ENCODE measurements around the gene LILRB2.
"Not testable (repeated sequence)": the region's sequence is repeated elsewhere in the genome, so short reads cannot be mapped to it uniquely, and the experiment has no call there.

The LILRB2 gene

GRCh38 chr19:54299515-54299914 lies 18.6 kb upstream of the LILRB2 start:
- H3K36me3 ChIP-seq (ENCODE audit: control insufficient read depth in 1 of 2, insufficient read depth in 2 of 2, low read length in 2 of 2) = no peaks in the 10 kb centered on the region
- H3K4me3 ChIP-seq (ENCODE audit: low read depth in 1 of 2, low read length in 2 of 2) = no peak overlapping the region
- no peaks in the 10 kb centered on the region for H3K4me1 ChIP-seq (ENCODE audit: control insufficient read depth in 1 of 2, insufficient read depth in 2 of 2, low read length in 2 of 2)
- H3K27me3 ChIP-seq (ENCODE audit: low read depth, low read length) = no peaks in the 10 kb centered on the region
- no peaks in the 10 kb centered on the region for H3K9me3 ChIP-seq (ENCODE audit: control insufficient read depth in 1 of 2, low read length in 2 of 2)
- H3K27ac ChIP-seq (ENCODE audit: low read length) = no peak overlapping the region

GRCh38 chr19:54299126-54299498 lies 18.2 kb upstream of the LILRB2 start:
- no peak overlapping the region for H3K4me3 ChIP-seq (ENCODE audit: low read depth in 1 of 2, low read length in 2 of 2)
- no peaks in the 10 kb centered on the region for H3K4me1 ChIP-seq (ENCODE audit: control insufficient read depth in 1 of 2, insufficient read depth in 2 of 2, low read length in 2 of 2)
- H3K27me3 ChIP-seq (ENCODE audit: low read depth, low read length) = no peaks in the 10 kb centered on the region
- no peak overlapping the region for H3K27ac ChIP-seq (ENCODE audit: low read length)
- H3K9me3 ChIP-seq (ENCODE audit: control insufficient read depth in 1 of 2, low read length in 2 of 2) = peaks cover 0 to 3% of the 10 kb centered on the region in 2 donors
- H3K36me3 ChIP-seq (ENCODE audit: control insufficient read depth in 1 of 2, insufficient read depth in 2 of 2, low read length in 2 of 2) = no peaks in the 10 kb centered on the region

GRCh38 chr19:54298357-54299125 lies 17.6 kb upstream of the LILRB2 start:
- Histone ChIP-seq H3K4me1 (ENCODE audit: control insufficient read depth in 1 of 2, insufficient read depth in 2 of 2, low read length in 2 of 2) (no peaks in the 10 kb centered on the region), H3K27me3 (ENCODE audit: low read depth, low read length) (no peaks in the 10 kb centered on the region), H3K9me3 (ENCODE audit: control insufficient read depth in 1 of 2, low read length in 2 of 2) (peaks cover 0 to 9% of the 10 kb centered on the region in 2 donors)

GRCh38 chr19:54297759-54298305 lies 16.9 kb upstream of the LILRB2 start:
- Histone ChIP-seq H3K4me3 (ENCODE audit: low read depth in 1 of 2, low read length in 2 of 2) (no peak overlapping the region), H3K27ac (ENCODE audit: low read length) (no peak overlapping the region), H3K27me3 (ENCODE audit: low read depth, low read length) (no peaks in the 10 kb centered on the region), H3K4me1 (ENCODE audit: control insufficient read depth in 1 of 2, insufficient read depth in 2 of 2, low read length in 2 of 2) (no peaks in the 10 kb centered on the region), H3K9me3 (ENCODE audit: control insufficient read depth in 1 of 2, low read length in 2 of 2) (peaks cover 0 to 11% of the 10 kb centered on the region in 2 donors), H3K36me3 (ENCODE audit: control insufficient read depth in 1 of 2, insufficient read depth in 2 of 2, low read length in 2 of 2) (no peaks in the 10 kb centered on the region)

More at GRCh38 chr19:54298357-54299125, 17.6 kb upstream of the LILRB2 start:
- Histone ChIP-seq H3K36me3 (ENCODE audit: control insufficient read depth in 1 of 2, insufficient read depth in 2 of 2, low read length in 2 of 2) (no peaks in the 10 kb centered on the region), H3K4me3 (ENCODE audit: low read depth in 1 of 2, low read length in 2 of 2) (no peak overlapping the region), H3K27ac (ENCODE audit: low read length) (no peak overlapping the region)

GRCh38 chr19:54294539-54294938 lies 13.6 kb upstream of the LILRB2 start:
- Histone ChIP-seq H3K27me3 (ENCODE audit: low read depth, low read length) (no peaks in the 10 kb centered on the region), H3K4me3 (ENCODE audit: low read depth in 1 of 2, low read length in 2 of 2) (no peak overlapping the region), H3K27ac (ENCODE audit: low read length) (no peak overlapping the region), H3K9me3 (ENCODE audit: control insufficient read depth in 1 of 2, low read length in 2 of 2) (peaks cover 0 to 11% of the 10 kb centered on the region in 2 donors), H3K36me3 (ENCODE audit: control insufficient read depth in 1 of 2, insufficient read depth in 2 of 2, low read length in 2 of 2) (no peaks in the 10 kb centered on the region), H3K4me1 (ENCODE audit: control insufficient read depth in 1 of 2, insufficient read depth in 2 of 2, low read length in 2 of 2) (no peaks in the 10 kb centered on the region)

GRCh38 chr19:54289160-54289559 lies 8.2 kb upstream of the LILRB2 start:
- H3K36me3 ChIP-seq (ENCODE audit: control insufficient read depth in 1 of 2, insufficient read depth in 2 of 2, low read length in 2 of 2); H3K4me3 ChIP-seq (ENCODE audit: low read depth in 1 of 2, low read length in 2 of 2); H3K27ac ChIP-seq (ENCODE audit: low read length); H3K9me3 ChIP-seq (ENCODE audit: control insufficient read depth in 1 of 2, low read length in 2 of 2); H3K4me1 ChIP-seq (ENCODE audit: control insufficient read depth in 1 of 2, insufficient read depth in 2 of 2, low read length in 2 of 2); H3K27me3 ChIP-seq (ENCODE audit: low read depth, low read length): not testable (repeated sequence)

GRCh38 chr19:54287456-54287855 lies 6.5 kb upstream of the LILRB2 start:
- H3K36me3 ChIP-seq (ENCODE audit: control insufficient read depth in 1 of 2, insufficient read depth in 2 of 2, low read length in 2 of 2) = no peaks in the 10 kb centered on the region
- H3K4me3 ChIP-seq (ENCODE audit: low read depth in 1 of 2, low read length in 2 of 2) = no peak overlapping the region
- no peaks in the 10 kb centered on the region for H3K4me1 ChIP-seq (ENCODE audit: control insufficient read depth in 1 of 2, insufficient read depth in 2 of 2, low read length in 2 of 2)
- H3K9me3 ChIP-seq (ENCODE audit: control insufficient read depth in 1 of 2, low read length in 2 of 2) = no peaks in the 10 kb centered on the region
- H3K27ac ChIP-seq (ENCODE audit: low read length) = no peak overlapping the region
- H3K27me3 ChIP-seq (ENCODE audit: low read depth, low read length) = peaks cover 5% of the 10 kb centered on the region

GRCh38 chr19:54286283-54286682 lies 5.4 kb upstream of the LILRB2 start:
- not testable (repeated sequence) for H3K27ac ChIP-seq (ENCODE audit: low read length); H3K4me3 ChIP-seq (ENCODE audit: low read depth in 1 of 2, low read length in 2 of 2)

GRCh38 chr19:54285427-54286056 lies 4.6 kb upstream of the LILRB2 start:
- H3K4me3 ChIP-seq (ENCODE audit: low read depth in 1 of 2, low read length in 2 of 2); H3K4me1 ChIP-seq (ENCODE audit: control insufficient read depth in 1 of 2, insufficient read depth in 2 of 2, low read length in 2 of 2); H3K9me3 ChIP-seq (ENCODE audit: control insufficient read depth in 1 of 2, low read length in 2 of 2); H3K36me3 ChIP-seq (ENCODE audit: control insufficient read depth in 1 of 2, insufficient read depth in 2 of 2, low read length in 2 of 2); H3K27me3 ChIP-seq (ENCODE audit: low read depth, low read length); H3K27ac ChIP-seq (ENCODE audit: low read length): not testable (repeated sequence)

More at GRCh38 chr19:54286283-54286682, 5.4 kb upstream of the LILRB2 start:
- not testable (repeated sequence) for H3K36me3 ChIP-seq (ENCODE audit: control insufficient read depth in 1 of 2, insufficient read depth in 2 of 2, low read length in 2 of 2); H3K9me3 ChIP-seq (ENCODE audit: control insufficient read depth in 1 of 2, low read length in 2 of 2); H3K4me1 ChIP-seq (ENCODE audit: control insufficient read depth in 1 of 2, insufficient read depth in 2 of 2, low read length in 2 of 2); H3K27me3 ChIP-seq (ENCODE audit: low read depth, low read length)

- Histone ChIP-seq H3K4me3 (ENCODE audit: low read depth in 1 of 2, low read length in 2 of 2) (no peak overlapping the region), H3K27ac (ENCODE audit: low read length) (no peak overlapping the region), H3K4me1 (ENCODE audit: control insufficient read depth in 1 of 2, insufficient read depth in 2 of 2, low read length in 2 of 2) (no peaks in the 10 kb centered on the region), H3K36me3 (ENCODE audit: control insufficient read depth in 1 of 2, insufficient read depth in 2 of 2, low read length in 2 of 2) (no peaks in the 10 kb centered on the region), H3K9me3 (ENCODE audit: control insufficient read depth in 1 of 2, low read length in 2 of 2) (no peaks in the 10 kb centered on the region), H3K27me3 (ENCODE audit: low read depth, low read length) (peaks cover 6% of the 10 kb centered on the region)
Measured at GRCh38 chr19:54282686-54283470, 2.0 kb upstream of the LILRB2 start.

GRCh38 chr19:54281729-54282075 lies 792 bp upstream of the LILRB2 start:
- not testable (repeated sequence) for H3K9me3 ChIP-seq (ENCODE audit: control insufficient read depth in 1 of 2, low read length in 2 of 2); H3K36me3 ChIP-seq (ENCODE audit: control insufficient read depth in 1 of 2, insufficient read depth in 2 of 2, low read length in 2 of 2); H3K4me3 ChIP-seq (ENCODE audit: low read depth in 1 of 2, low read length in 2 of 2); H3K27me3 ChIP-seq (ENCODE audit: low read depth, low read length); H3K27ac ChIP-seq (ENCODE audit: low read length); H3K4me1 ChIP-seq (ENCODE audit: control insufficient read depth in 1 of 2, insufficient read depth in 2 of 2, low read length in 2 of 2)

All from muscle layer of duodenum (tissue), 2 donors.